Measurements from ENCODE around the gene NFYC.

GRCh38 chr1:40659649-40659947 is 31.9 kb upstream of the NFYC start:
- no peak for TF ChIP-seq CTCF (tag by site-specific recombination; IDR thresholded peaks at IDR 0.05)
- no peak for TF ChIP-seq ZNF302 (tag by site-specific recombination; IDR thresholded peaks at IDR 0.05; ENCODE audit: low read depth)
- TF ChIP-seq ZNF274 (IDR thresholded peaks at IDR 0.05; ENCODE audit: low read length): no peak
- no peak for TF ChIP-seq ZNF274 (tag by site-specific recombination; IDR thresholded peaks at IDR 0.05; ENCODE audit: borderline replicate concordance)
- TF ChIP-seq OVOL3 (tag by site-specific recombination; IDR thresholded peaks at IDR 0.05): no peak
- TF ChIP-seq ZNF221 (tag by site-specific recombination; IDR thresholded peaks at IDR 0.05; ENCODE audit: borderline replicate concordance): no peak
- no peak for TF ChIP-seq TCF7L2 (IDR thresholded peaks at IDR 0.05; ENCODE audit: borderline replicate concordance, low read depth, low read length)
- no peak for TF ChIP-seq ZNF660 (tag by site-specific recombination; IDR thresholded peaks at IDR 0.05)
- no peak for TF ChIP-seq ZNF133 (tag by site-specific recombination; IDR thresholded peaks at IDR 0.05)
- no peak for TF ChIP-seq ZNF549 (tag by site-specific recombination; IDR thresholded peaks at IDR 0.05)

Measured in HEK293 (cell line).